ENCODE measurements around the gene BCKDHB. TPM values are rescaled to one million over a fixed set of nuclear protein-coding genes. Genes with fewer than 3 reads are reported as not detected.

Gene BCKDHB
- total RNA-seq, 3 donors from 2014 or later (not counting 1 experiment from before 2014, with no cell fraction given): 11.1 to 13.7 (median 12.8) TPM

DNA sequence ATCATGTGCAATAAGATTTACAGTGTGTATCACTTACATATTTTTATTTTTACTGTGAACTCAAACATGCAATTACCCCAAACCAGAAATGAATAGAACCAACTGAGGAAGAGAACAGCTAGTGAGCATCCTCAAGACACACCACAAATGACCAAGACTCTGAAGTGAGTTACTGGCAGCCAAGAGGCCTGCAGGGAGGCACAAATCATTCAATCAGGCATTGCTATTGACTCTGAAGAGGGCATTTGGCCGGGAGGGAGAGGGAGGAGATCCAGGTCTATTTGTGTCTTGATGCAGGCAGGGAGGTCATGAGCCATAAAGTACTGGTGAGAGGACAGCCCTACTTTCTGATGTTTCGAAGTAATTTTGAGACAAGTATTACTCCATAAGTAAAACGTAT is 257.7 kb downstream of the BCKDHB start:
- Mint-ChIP-seq H3K27me3 (ENCODE audit: low read depth in 2 of 2) (no peaks in the 10 kb centered on the region), H3K4me3 (no peak overlapping the region), H3K4me1 (peaks cover 0 to 4% of the 10 kb centered on the region in 2 donors), H3K36me3 (no peaks in the 10 kb centered on the region), H3K9me3 (no peaks in the 10 kb centered on the region), H3K27ac (no peak overlapping the region)
- TF ChIP-seq, protein P1, sequence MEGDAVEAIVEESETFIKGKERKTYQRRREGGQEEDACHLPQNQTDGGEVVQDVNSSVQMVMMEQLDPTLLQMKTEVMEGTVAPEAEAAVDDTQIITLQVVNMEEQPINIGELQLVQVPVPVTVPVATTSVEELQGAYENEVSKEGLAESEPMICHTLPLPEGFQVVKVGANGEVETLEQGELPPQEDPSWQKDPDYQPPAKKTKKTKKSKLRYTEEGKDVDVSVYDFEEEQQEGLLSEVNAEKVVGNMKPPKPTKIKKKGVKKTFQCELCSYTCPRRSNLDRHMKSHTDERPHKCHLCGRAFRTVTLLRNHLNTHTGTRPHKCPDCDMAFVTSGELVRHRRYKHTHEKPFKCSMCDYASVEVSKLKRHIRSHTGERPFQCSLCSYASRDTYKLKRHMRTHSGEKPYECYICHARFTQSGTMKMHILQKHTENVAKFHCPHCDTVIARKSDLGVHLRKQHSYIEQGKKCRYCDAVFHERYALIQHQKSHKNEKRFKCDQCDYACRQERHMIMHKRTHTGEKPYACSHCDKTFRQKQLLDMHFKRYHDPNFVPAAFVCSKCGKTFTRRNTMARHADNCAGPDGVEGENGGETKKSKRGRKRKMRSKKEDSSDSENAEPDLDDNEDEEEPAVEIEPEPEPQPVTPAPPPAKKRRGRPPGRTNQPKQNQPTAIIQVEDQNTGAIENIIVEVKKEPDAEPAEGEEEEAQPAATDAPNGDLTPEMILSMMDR (IDR thresholded peaks at IDR 0.05): no peak
- DNase-seq (no peak), ATAC-seq (no peak)
- 94% methylated on average over 3 of the region's 3 CpGs for WGBS (ENCODE audit: insufficient coverage)
- H3K36me3 ChIP-seq (ENCODE audit: control insufficient read depth, insufficient read depth, low read length): no peaks in the 10 kb centered on the region
- no peak overlapping the region for H3K27ac ChIP-seq (ENCODE audit: low read length)
- intact Hi-C loops (cut with micrococcal nuclease): no loop called here
- no peaks in the 10 kb centered on the region for H3K4me1 ChIP-seq (ENCODE audit: control insufficient read depth, insufficient read depth, low read length)
- H3K4me3 ChIP-seq (ENCODE audit: low read length): no peak overlapping the region
- H3K27me3 ChIP-seq (ENCODE audit: control insufficient read depth, insufficient read depth, low read length): no peaks in the 10 kb centered on the region
- no peaks in the 10 kb centered on the region for H3K9me3 ChIP-seq (ENCODE audit: control insufficient read depth, insufficient read depth, low read length)

DNA sequence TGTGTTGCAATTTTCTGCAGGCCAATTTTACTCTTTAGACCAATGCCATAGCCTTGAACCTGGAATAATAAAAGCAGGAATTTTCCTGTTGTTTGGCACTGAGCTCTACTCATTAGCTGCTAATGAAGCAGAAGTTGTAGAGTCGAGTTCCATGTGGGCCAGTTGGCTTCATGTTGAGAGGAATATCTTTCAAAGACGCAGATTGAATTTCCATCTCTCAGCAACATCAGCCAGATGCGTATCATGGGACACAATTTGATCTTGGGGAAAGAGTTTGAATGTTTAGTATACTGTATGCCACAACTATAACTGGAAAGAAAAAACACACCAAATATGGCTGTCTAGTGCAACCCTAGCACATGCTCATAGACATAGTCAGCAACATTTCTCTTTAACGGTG is 259.6 kb downstream of the BCKDHB start:
- no peaks in the 10 kb centered on the region for H3K4me1 ChIP-seq (ENCODE audit: control insufficient read depth, insufficient read depth, low read length)
- Mint-ChIP-seq H3K4me1 (peaks cover 0 to 4% of the 10 kb centered on the region in 2 donors), H3K27ac (no peak overlapping the region), H3K27me3 (ENCODE audit: low read depth in 2 of 2) (no peaks in the 10 kb centered on the region), H3K4me3 (no peak overlapping the region), H3K9me3 (no peaks in the 10 kb centered on the region), H3K36me3 (no peaks in the 10 kb centered on the region)
- 67% methylated on average over 3 of the region's 4 CpGs for WGBS (ENCODE audit: insufficient coverage)
- H3K27me3 ChIP-seq (ENCODE audit: control insufficient read depth, insufficient read depth, low read length): no peaks in the 10 kb centered on the region
- H3K36me3 ChIP-seq (ENCODE audit: control insufficient read depth, insufficient read depth, low read length): no peaks in the 10 kb centered on the region
- no peak overlapping the region for H3K27ac ChIP-seq (ENCODE audit: low read length)
- intact Hi-C loops (cut with micrococcal nuclease): no loop called here
- TF ChIP-seq, protein P1 (IDR thresholded peaks at IDR 0.05): no peak
- no peaks in the 10 kb centered on the region for H3K9me3 ChIP-seq (ENCODE audit: control insufficient read depth, insufficient read depth, low read length)
- no peak overlapping the region for H3K4me3 ChIP-seq (ENCODE audit: low read length)
- ATAC-seq (no peak), DNase-seq (no peak)

DNA sequence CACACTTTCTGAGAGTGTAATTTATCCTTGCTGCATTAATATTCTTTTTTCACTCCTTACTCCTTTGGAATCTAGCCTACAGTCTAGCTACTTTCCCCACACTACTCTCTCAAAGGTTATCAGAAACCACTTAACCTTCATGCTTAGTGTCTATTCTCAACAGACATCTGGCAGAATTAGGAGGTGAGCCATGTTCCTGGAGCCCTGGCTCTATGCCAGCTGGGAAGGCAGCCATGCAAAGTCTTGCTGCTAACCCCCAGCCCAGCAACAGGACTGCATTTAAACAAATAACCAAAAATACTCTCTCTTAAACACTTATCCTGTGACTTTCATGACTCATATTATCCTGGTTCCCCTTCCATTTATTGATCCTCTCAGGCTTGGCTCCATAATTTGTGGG is 260.2 kb downstream of the BCKDHB start:
- ATAC-seq: no peak
- DNase-seq: no peak
- TF ChIP-seq, protein P1 (IDR thresholded peaks at IDR 0.05): no peak
- H3K9me3 ChIP-seq (ENCODE audit: control insufficient read depth, insufficient read depth, low read length): no peaks in the 10 kb centered on the region
- no peaks in the 10 kb centered on the region for H3K36me3 Mint-ChIP-seq
- no peak overlapping the region for H3K4me3 Mint-ChIP-seq
- intact Hi-C loops (cut with micrococcal nuclease): no loop called here
- no peak overlapping the region for H3K4me3 ChIP-seq (ENCODE audit: low read length)
- H3K9me3 Mint-ChIP-seq: peaks cover 0 to 2% of the 10 kb centered on the region in 2 donors
- H3K4me1 Mint-ChIP-seq: peaks cover 0 to 4% of the 10 kb centered on the region in 2 donors
- no peaks in the 10 kb centered on the region for H3K27me3 Mint-ChIP-seq (ENCODE audit: low read depth in 2 of 2)
- no peak overlapping the region for H3K27ac ChIP-seq (ENCODE audit: low read length)
- no peaks in the 10 kb centered on the region for H3K36me3 ChIP-seq (ENCODE audit: control insufficient read depth, insufficient read depth, low read length)
- no peaks in the 10 kb centered on the region for H3K4me1 ChIP-seq (ENCODE audit: control insufficient read depth, insufficient read depth, low read length)
- H3K27me3 ChIP-seq (ENCODE audit: control insufficient read depth, insufficient read depth, low read length): no peaks in the 10 kb centered on the region
- no peak overlapping the region for H3K27ac Mint-ChIP-seq

DNA sequence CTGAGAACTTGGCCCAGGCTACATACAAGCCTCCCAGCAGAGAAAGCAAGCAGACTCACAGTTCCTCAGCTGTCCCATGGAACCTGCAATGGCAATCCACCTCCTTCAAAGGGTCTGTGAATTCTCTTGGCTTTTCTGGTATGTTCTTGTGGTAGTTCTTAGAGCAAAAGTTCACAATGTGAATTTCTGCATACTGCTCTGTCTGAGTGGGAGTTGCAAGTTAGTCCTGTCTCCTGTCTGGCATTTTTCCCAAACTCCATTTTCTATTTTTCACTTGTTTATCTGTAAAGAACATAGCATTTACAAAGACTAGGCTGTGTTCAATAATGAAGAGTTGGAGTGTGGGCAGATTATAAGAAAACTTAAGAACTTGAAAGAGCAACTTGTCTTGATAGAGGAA is 269.9 kb downstream of the BCKDHB start:
- no peak overlapping the region for H3K27ac Mint-ChIP-seq
- H3K4me3 ChIP-seq (ENCODE audit: low read length): no peak overlapping the region
- H3K27me3 Mint-ChIP-seq (ENCODE audit: low read depth in 2 of 2): no peaks in the 10 kb centered on the region
- ATAC-seq: no peak
- intact Hi-C loops (cut with micrococcal nuclease): no loop called here
- H3K9me3 Mint-ChIP-seq: peaks cover 2 to 12% of the 10 kb centered on the region in 2 donors
- no peak for DNase-seq
- H3K36me3 ChIP-seq (ENCODE audit: control insufficient read depth, insufficient read depth, low read length): no peaks in the 10 kb centered on the region
- TF ChIP-seq, protein P1 (IDR thresholded peaks at IDR 0.05): no peak
- H3K36me3 Mint-ChIP-seq: no peaks in the 10 kb centered on the region
- H3K27me3 ChIP-seq (ENCODE audit: control insufficient read depth, insufficient read depth, low read length): no peaks in the 10 kb centered on the region
- no peaks in the 10 kb centered on the region for H3K4me1 ChIP-seq (ENCODE audit: control insufficient read depth, insufficient read depth, low read length)
- H3K27ac ChIP-seq (ENCODE audit: low read length): no peak overlapping the region
- H3K4me1 Mint-ChIP-seq: no peaks in the 10 kb centered on the region
- H3K4me3 Mint-ChIP-seq: no peak overlapping the region
- no peaks in the 10 kb centered on the region for H3K9me3 ChIP-seq (ENCODE audit: control insufficient read depth, insufficient read depth, low read length)
